EH (cell line): Measurements from ENCODE around the gene DEPDC5.
"Not testable (repeated sequence)": the region's sequence is repeated elsewhere in the genome, so short reads cannot be mapped to it uniquely, and the experiment has no call there.

Experiments used
- DNase-seq: peaks from one replicate; pipeline ENCODE4 v3.0.0-alpha.2; 2015; ENCODE audit warnings: low read depth

Gene DEPDC5

DNA sequence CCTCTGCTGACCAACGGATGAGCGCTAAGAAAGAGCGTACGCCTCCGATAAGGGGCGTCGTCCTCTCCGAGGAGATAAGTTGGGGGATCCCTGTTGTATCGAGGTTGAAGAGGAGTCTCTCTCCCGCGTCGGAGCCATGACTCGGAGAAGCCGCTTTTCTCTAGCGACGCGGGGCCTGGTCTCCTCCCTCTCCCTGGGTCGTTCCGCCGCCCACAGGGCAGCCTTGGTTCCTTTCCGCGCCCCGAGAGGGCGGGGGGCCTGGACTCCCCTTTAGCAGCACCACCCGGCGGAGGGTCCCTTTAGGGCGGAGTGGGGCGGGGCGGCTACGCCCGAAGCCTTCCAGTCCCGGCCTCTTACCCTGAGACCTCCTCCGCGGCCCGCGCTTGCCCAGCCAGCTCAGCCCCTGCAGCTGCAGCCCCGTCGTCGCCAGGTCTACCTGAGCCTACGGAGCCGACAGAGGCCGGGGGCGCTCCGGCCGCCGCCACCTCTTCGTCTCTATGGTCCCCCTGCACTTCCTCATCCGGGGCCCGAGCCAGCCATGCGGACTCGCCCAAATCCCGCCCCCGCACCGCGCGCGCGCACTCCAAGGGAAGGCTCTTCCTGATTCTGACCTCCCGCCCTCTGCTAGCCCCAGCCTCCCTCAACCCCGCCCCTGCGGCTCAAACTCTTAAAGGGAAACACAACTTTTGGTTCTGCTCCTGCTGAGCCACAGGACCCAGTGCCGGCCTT, 4.0 kb upstream of the DEPDC5 start, which contains the start of gene PRR14L:
Gene PRR14L, minus strand, starts transcription at position 497 of the 729 bp plus-strand sequence. CDS start 11,272 bp downstream, outside the sequence.
- DNase-seq, result peak; percentile 94

DNA sequence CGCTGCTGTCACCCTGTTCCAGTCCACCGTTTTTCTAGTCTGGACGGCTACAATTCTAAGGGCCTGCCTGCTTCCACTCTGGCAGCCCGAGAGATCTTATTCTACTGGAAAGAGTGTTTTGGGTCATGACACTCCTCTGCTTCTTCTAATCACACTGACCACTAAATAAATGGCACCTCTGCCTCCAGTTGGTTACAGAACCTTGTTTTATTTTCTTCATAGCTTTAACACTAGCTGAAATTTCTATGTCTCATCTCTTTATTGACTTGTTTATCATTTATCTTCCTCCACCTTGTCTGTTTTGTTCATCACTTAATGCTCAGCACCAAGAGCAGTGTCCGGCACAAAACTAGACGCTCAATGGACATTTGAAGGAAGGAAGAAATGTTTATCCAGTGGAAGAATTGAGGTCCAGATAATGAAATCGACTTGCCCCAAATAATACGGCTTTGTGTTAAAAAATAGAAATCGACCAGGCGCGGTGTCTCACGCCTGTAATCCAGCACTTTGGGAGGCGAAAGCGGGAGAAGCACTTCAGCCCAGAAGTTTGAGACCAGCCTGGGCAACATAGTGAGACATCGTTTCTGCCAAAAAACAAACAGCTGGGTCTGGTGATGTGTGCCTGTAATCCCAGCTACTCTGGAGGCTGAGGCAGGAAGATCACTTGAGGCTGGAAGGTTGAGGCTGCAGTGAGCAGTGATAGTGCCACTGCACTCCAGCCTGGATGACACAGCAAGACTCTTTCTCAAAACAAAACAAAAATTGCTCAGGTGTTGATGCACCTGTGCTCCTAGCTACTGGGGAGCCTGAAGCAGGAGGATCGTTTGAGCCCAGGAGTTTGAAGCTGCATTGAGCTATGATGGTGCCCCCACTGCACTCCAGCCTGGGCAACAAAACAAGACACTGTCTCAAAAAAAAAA, 3.2 kb upstream of the DEPDC5 start:
- no peak for DNase-seq

DNA sequence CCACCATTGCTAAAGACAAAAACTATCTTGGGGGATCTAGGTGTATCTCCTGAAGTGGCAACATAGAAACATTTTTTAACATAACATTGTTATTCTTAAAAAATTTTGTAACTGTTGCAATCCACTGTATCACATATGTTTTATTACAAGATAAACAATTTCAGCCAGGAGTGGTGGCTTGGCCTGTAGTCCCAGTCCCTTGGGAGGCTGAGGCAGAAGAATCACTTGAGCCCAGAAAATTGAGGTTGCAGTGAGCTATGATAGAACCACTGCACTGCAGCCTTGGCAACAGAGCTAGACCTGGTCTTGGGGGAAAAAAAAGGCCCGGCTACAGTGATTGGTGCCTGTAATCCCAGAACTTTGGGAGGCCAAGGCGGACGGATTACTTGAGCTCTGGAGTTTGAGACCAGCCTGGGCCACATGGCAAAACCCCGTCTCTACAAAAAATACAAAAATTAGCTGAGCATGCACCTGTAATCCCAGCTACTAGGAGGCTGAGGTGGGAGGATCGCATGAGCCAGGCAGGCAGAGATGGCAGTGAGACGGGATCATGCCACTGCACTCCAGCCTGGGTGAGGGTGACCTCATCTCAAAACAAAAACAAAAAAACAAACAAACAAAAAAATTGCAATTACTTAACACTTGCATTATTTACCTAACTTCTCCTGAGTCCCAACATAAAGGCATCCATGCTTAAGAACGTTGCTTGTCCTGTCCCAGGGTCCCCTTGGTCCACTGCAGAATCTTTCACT, 1.5 kb upstream of the DEPDC5 start:
- DNase-seq, result no peak

- DNase-seq, result peak; percentile 34
Measured at GRCh38 chr22:31753005-31753633, 700 bp upstream of the DEPDC5 start.

- DNase-seq, result no peak
Measured at GRCh38 chr22:31754813-31755212, 994 bp downstream of the DEPDC5 start.

DNA sequence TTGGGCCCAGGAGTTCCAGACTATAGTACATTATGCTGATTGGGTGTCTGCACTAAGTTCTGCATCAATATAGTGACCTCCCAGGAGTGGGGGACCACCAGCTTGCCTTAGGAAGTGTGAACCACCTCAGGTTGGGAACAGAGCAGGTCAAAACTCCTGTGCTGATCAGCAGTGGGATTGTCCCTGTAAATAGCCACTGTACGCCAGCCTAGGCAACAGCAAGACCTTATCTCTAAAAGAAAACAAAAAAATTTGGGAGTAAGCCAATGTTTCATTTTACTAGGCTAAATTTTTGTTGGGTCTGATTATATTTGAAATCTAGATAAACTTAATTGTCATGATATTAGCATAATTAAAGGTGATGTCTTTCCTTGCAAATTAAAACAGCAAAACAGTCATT, 3.4 kb downstream of the DEPDC5 start:
- DNase-seq, result no peak

- DNase-seq, result not testable (repeated sequence)
Measured at GRCh38 chr22:31758860-31759259, 5.0 kb downstream of the DEPDC5 start.

- DNase-seq, result no peak
Measured at GRCh38 chr22:31764785-31765184, 11.0 kb downstream of the DEPDC5 start.

DNA sequence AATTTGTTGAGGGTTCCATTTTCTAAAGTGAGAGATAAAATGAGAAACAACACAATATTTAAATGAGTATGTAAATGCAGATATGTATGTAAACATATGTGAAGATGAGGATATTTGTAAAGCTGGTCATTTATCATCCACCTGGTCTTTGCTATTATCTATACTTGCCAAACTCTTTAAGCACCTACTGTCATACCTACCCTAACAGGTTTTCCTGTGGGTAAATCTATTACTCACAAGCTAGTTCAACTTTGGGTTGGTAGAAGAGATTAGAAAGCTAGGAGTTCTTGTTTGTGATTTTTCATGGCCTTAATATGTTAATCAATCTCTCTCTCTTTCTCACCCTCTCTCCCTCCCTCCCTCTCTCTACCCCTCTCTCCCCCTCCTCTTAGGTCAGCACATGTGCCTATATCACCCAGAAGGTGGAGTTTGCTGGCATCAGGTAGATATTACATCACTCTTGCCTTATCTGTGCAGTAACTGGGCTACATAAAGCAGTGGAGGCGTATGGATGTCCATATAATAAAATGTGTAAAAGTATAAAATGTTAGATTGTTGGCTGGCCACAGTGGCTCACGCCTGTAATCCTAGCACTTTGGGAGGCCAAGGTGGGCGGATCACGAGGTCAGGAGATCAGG, 14.7 kb downstream of the DEPDC5 start:
- no peak for DNase-seq

DNA sequence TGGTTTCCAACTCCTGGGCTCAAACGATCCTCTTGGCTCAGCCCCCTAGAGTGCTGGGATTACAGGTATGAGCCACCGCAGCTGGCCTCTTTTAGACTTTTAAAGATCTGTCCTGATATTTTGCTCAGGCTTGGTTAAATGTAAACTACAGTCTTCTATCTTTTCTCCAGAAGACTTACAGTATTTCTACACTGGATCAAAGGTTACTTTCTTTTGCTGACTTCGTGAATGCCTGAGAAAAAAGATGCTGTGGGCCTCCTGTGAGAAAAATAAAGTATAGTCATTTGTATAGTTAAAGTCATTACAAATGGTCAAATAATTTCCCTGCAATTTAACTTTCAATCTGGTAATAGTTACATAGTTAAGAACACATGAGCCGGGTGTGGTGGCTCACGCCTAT, 19.6 kb downstream of the DEPDC5 start:
- no peak for DNase-seq

DNA sequence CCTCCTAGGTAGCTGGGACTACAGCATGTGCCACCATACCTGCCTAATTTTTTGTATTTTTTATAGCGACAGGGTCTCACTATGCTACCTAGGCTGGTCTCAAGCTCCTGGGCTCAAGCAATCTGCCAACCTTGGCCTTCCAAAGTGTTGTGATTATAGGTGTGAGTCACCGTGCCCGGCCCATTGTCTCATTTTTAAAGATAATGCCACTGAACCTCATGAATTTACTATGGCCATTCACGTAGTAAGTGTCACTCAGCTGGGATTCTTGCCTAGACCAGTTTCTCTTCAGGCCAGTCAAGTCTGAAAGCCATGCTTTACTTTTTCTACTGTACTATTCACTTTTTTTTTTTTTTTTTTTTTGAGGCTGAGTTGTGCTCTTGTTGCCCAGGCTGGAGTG, 22.4 kb downstream of the DEPDC5 start:
- DNase-seq, result no peak

DNA sequence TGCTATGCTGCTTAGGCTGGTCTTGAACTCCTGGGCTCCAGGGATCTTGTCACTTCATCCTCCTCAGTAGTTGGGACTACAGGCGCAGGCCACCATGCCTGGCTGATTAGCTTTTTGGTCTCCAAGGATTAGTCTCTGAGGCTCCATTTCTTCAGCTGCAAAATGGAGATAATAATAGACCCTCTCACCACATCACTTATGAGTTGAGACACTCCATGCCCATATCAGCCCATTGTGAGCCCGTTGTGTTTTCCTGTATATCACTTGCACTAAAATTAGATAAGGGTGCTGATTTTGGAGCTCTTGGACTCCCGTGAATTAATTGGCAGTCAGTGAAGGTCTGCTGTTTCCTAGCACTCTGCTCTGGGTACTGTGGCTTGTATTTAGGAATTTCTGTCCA, 36.0 kb downstream of the DEPDC5 start:
- DNase-seq, result no peak

GRCh38 chr22:31790240-31790639, 36.4 kb downstream of the DEPDC5 start:
- DNase-seq, result no peak

DNA sequence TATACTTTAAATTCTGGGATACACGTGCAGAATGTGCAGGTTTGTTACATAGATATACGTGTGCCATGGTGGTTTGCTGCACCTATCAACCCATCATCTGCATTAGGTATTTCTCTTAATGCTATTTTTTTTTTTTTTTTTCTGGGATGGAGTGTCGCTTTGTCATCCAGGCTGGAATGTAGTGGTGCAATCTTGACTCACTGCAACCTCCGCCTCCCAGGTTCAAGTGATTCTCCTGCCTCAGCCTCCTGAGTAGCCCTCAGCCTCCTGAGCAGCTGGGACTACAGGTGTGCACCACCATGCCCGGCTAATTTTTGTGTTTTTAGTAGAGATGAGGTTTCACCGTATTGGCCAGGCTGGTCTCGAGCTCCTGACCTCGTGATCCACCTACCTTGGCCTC, 45.5 kb downstream of the DEPDC5 start:
- DNase-seq, result not testable (repeated sequence)

GRCh38 chr22:31800065-31800464, 46.2 kb downstream of the DEPDC5 start:
- DNase-seq, result peak; percentile 38

GRCh38 chr22:31800861-31801260, 47.0 kb downstream of the DEPDC5 start:
- DNase-seq, result not testable (repeated sequence)

- DNase-seq, result no peak
Measured at GRCh38 chr22:31802575-31802974, 48.8 kb downstream of the DEPDC5 start.

GRCh38 chr22:31806751-31807150, 52.9 kb downstream of the DEPDC5 start:
- no peak for DNase-seq

DNA sequence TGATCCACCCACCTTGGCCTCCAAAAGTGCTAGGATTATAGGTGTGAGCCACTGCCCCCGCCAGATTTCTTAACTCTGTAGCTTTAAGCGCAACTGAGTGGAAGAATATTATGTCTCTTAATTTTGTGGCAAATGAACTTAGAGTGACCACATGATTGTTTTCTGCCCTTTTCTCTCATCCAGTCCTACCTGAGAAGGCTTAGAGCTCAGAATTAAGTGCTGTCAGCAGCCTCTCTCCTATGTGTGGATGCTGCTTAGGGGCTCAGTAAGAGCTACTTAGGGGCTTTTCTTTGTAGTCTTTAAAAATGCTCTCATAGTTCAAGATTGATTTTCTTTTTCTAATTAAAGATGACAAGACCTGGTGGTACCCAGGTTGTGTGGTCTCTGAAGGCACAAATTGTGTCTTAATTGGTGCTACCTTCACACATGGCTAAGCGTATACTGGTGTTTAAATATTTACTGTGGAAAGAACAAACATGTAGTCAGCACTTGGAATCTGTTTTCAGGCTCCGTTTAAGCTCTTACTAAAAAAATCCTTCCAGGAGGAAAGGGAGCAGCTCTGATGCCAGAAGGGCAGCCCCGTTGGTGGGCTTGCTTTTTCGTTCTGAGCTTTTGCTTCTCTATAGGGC, 59.3 kb downstream of the DEPDC5 start:
- no peak for DNase-seq

GRCh38 chr22:31813898-31814297, 60.1 kb downstream of the DEPDC5 start:
- DNase-seq, result not testable (repeated sequence)

DNA sequence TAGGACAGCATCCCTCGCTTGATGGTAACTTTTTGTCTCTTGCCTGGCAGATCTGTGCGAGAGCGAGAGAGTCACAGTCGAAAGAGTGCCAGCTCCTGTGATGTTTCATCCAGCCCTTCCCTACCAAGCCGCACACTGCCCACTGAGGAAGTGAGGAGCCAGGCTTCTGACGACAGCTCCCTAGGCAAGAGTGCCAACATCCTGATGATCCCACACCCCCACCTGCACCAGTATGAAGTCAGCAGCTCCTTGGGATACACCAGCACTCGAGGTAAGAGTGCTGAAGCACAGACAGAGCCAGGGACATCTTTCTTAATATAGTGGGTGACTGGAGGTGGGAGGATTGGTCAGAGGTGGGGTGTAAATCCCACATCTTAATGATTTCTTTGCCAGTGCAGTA, 61.1 kb downstream of the DEPDC5 start:
- DNase-seq, result no peak
